ENCODE results near the gene PPP6C.
"Not testable (repeated sequence)": the region's sequence is repeated elsewhere in the genome, so short reads cannot be mapped to it uniquely, and the experiment has no call there.

PPP6C gene

DNA sequence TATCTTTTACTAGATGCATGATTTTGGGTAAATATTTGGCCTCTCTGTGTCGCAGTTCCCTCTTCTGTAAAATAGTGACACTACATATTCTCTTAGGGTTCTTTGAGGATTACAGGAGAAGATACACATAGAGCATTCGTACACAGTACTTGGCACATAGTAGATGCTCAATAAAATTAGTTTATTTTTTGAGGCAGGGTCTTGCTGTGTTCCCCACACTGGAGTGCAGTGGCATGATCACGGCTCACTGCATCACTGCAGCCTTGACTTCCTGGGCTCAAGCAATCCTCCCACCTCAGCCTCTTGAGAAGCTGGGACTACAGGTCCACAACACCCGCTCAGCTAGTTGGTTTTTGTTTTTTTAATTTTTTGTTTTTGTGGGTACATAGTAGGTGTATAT, 47.9 kb downstream of the PPP6C start:
- peaks cover 12 to 22% of the 10 kb centered on the region in 2 donors for H3K4me1 Mint-ChIP-seq
- peak overlapping the region in 1 of 2 donors; percentile 97 for H3K4me3 Mint-ChIP-seq
- H3K27me3 Mint-ChIP-seq = no peaks in the 10 kb centered on the region
- H3K27ac Mint-ChIP-seq = no peak overlapping the region
- ATAC-seq (replicated peaks) (no peak), DNase-seq (no peak)
- H3K36me3 Mint-ChIP-seq = peaks cover 7 to 11% of the 10 kb centered on the region in 2 donors
- no peaks in the 10 kb centered on the region for H3K9me3 Mint-ChIP-seq

DNA sequence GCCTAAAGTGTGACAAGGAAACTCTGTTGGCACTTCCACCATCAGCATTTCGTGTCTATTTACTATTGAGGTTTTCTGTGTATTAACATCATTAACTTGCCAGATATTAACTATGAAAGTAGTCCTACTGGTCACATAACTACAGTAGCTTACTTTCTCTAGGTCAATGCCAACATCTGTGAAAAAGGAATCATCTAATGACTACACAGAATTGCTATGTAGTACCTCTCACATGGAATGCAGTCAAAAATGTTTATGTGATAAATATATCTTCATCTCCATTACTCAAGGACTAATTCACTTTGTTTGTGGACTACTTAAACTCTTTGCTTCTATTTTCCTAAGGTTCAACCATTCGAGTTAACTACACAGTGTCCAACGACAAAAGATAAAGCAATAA, 48.4 kb downstream of the PPP6C start:
- H3K9me3 Mint-ChIP-seq = no peaks in the 10 kb centered on the region
- DNase-seq = no peak
- ATAC-seq (replicated peaks) = no peak
- peaks cover 12 to 22% of the 10 kb centered on the region in 2 donors for H3K4me1 Mint-ChIP-seq
- no peak overlapping the region for H3K4me3 Mint-ChIP-seq
- H3K36me3 Mint-ChIP-seq = peaks cover 7 to 11% of the 10 kb centered on the region in 2 donors
- H3K27me3 Mint-ChIP-seq = no peaks in the 10 kb centered on the region
- no peak overlapping the region for H3K27ac Mint-ChIP-seq

DNA sequence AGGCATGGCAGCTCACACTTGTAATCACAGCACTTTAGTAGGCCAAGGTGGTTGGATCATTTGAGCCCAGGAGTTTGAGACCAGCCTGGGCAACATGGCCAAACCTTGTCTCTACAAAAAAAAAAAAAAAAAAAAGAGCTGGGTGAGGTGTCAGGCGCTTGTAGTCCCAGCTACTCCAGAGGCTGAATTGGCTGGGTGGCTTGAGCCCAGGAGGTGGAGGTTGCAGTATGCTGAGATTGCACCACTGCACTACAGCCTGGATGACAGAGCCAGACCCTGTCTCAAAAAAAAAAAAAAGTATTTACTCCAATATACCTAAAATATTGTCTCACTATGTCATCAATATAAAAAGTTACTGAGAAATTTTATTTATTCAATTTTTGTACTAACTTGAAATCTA, 49.0 kb downstream of the PPP6C start:
- no peaks in the 10 kb centered on the region for H3K9me3 Mint-ChIP-seq
- H3K4me3 Mint-ChIP-seq = no peak overlapping the region
- DNase-seq = no peak
- H3K36me3 Mint-ChIP-seq = peaks cover 7 to 11% of the 10 kb centered on the region in 2 donors
- H3K27me3 Mint-ChIP-seq = no peaks in the 10 kb centered on the region
- H3K27ac Mint-ChIP-seq = no peak overlapping the region
- ATAC-seq (replicated peaks) = no peak
- H3K4me1 Mint-ChIP-seq = peaks cover 11 to 22% of the 10 kb centered on the region in 2 donors

DNA sequence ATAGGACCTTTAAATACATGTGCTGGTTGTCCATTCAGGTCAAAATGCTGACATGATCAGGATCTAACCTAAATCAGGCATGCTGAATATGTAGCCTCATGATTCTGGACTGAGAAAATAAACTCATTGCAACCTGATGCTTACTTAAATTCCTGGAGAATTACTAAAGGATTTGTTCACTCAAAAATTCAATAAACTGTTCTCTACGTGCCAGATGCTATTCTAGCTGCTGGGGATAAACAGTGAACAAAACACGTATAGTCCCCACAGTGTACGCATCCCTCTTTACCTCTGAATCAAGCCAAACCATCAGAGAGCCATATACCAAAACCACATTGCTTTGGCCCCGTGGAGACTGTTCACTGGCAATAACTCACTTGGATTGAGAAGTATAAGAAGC, 52.4 kb downstream of the PPP6C start:
- Mint-ChIP-seq H3K27me3 (no peaks in the 10 kb centered on the region), H3K9me3 (peaks cover 0 to 9% of the 10 kb centered on the region in 2 donors), H3K4me1 (peaks cover 11 to 19% of the 10 kb centered on the region in 2 donors), H3K27ac (no peak overlapping the region), H3K36me3 (peaks cover 18 to 22% of the 10 kb centered on the region in 2 donors), H3K4me3 (no peak overlapping the region)
- no peak for ATAC-seq (replicated peaks)
- DNase-seq = no peak

DNA sequence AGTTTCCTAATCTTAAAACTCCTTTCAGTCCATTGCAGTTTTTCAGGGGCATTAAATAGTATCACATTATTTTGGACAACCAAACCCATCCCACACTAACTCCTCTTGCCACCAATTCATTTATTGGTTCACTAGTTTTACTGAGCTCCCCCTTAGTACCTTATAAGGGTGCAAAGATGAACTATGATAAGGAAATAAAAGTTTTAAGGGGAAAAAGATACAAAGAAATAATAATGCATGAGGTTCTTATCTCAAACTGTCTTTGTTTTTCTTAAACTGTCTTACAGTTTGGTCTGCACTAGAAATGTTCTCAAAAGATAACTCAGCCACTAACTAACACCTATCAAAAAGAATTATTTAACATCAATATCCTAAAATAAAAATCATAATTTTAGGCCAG, 54.6 kb downstream of the PPP6C start:
- Mint-ChIP-seq H3K9me3 (peaks cover 0 to 9% of the 10 kb centered on the region in 2 donors), H3K4me3 (no peak overlapping the region), H3K4me1 (peaks cover 11 to 13% of the 10 kb centered on the region in 2 donors), H3K27me3 (no peaks in the 10 kb centered on the region), H3K36me3 (peaks cover 17 to 21% of the 10 kb centered on the region in 2 donors), H3K27ac (no peak overlapping the region)
- ATAC-seq (replicated peaks) (no peak), DNase-seq (no peak)

- Mint-ChIP-seq H3K36me3 (peaks cover 11 to 13% of the 10 kb centered on the region in 2 donors), H3K9me3 (peaks cover 0 to 9% of the 10 kb centered on the region in 2 donors), H3K27me3 (no peaks in the 10 kb centered on the region), H3K4me1 (peaks cover 9 to 10% of the 10 kb centered on the region in 2 donors), H3K4me3 (no peak overlapping the region), H3K27ac (no peak overlapping the region)
- ATAC-seq (replicated peaks) = peak; percentile 31 to 61
- DNase-seq = no peak
Measured at GRCh38 chr9:125133403-125134329, 55.9 kb downstream of the PPP6C start.

DNA sequence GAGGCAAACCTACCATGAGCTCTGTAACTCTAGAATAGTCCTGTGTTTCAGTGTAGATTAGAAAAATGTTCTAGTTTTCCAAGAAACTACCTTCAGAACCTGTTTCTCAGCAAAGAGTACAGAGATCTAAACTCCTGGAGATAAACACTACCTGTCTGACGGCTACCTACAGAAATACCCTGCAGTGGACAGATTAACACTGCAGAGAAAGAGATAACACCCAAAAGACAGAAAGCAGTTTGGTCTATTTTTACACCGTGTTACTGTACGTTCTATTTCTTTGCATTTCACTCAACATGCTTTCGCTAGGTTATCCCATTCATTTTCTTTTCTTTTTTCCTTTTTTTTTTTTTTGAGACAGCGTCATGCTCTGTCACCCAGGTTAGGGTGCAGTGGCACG, 57.8 kb downstream of the PPP6C start:
- H3K27ac Mint-ChIP-seq = no peak overlapping the region
- peaks cover 9 to 13% of the 10 kb centered on the region in 2 donors for H3K4me1 Mint-ChIP-seq
- H3K36me3 Mint-ChIP-seq = peaks cover 10 to 11% of the 10 kb centered on the region in 2 donors
- DNase-seq = no peak
- no peaks in the 10 kb centered on the region for H3K27me3 Mint-ChIP-seq
- no peak for ATAC-seq (replicated peaks)
- no peak overlapping the region for H3K4me3 Mint-ChIP-seq
- peaks cover 0 to 9% of the 10 kb centered on the region in 2 donors for H3K9me3 Mint-ChIP-seq

- H3K4me1 Mint-ChIP-seq = peaks cover 14 to 23% of the 10 kb centered on the region in 2 donors
- peaks cover 7 to 10% of the 10 kb centered on the region in 2 donors for H3K36me3 Mint-ChIP-seq
- peak; percentile 66 for DNase-seq
- peak; percentile 99 to 100 for ATAC-seq (replicated peaks)
- no peaks in the 10 kb centered on the region for H3K9me3 Mint-ChIP-seq
- H3K27ac Mint-ChIP-seq = peak overlapping the region; percentile 98
- no peaks in the 10 kb centered on the region for H3K27me3 Mint-ChIP-seq
- peak overlapping the region; percentile 60 to 66 for H3K4me3 Mint-ChIP-seq
Measured at GRCh38 chr9:125126019-125126746, 63.4 kb downstream of the PPP6C start.

DNA sequence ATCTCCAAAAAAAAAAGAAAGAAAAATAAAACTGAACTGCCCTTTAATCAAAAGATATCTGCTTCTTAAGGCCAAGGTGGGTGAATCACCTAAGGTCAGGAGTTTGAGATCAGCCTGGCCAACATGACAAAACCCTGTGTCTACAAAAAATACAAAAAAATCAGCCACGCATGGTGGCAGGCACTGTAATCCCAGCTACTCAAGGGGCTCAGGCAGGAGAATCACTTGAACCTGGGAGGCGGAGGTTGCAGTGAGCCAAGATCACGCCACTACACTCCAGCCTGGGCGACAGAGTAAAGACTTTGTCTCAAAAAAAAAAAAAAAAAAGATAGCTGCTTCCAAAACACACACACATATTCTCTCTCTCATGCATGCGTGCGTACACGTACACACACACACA, 64.1 kb downstream of the PPP6C start:
- DNase-seq (no peak), ATAC-seq (replicated peaks) (no peak)
- Mint-ChIP-seq H3K9me3 (no peaks in the 10 kb centered on the region), H3K4me1 (peaks cover 16 to 29% of the 10 kb centered on the region in 2 donors), H3K36me3 (peaks cover 7 to 10% of the 10 kb centered on the region in 2 donors), H3K4me3 (no peak overlapping the region), H3K27me3 (no peaks in the 10 kb centered on the region), H3K27ac (peak overlapping the region; percentile 98)

DNA sequence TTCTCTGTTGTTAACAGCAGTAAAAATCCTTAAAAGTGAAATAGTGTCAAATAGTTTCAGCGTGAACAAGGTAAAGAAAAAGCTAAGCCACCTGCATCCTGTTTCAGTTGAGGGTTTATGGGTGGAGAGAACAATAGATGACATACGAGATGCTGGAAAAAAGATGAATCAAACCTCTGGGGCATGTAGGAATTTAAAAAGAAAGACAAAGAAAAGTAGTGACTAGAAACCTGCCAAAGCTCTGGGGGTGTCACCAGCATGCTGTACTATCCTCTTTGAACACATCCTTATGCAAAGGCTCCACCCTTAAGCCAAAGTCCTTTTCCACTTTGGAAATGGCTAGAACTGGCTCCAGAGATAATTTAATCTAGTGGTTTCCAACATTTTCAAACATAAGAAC, 68.5 kb downstream of the PPP6C start:
- Mint-ChIP-seq H3K27me3 (no peaks in the 10 kb centered on the region), H3K9me3 (no peaks in the 10 kb centered on the region), H3K27ac (no peak overlapping the region), H3K4me1 (peaks cover 14 to 21% of the 10 kb centered on the region in 2 donors), H3K4me3 (no peak overlapping the region), H3K36me3 (peaks cover 10 to 12% of the 10 kb centered on the region in 2 donors)
- DNase-seq = no peak
- no peak for ATAC-seq (replicated peaks)

DNA sequence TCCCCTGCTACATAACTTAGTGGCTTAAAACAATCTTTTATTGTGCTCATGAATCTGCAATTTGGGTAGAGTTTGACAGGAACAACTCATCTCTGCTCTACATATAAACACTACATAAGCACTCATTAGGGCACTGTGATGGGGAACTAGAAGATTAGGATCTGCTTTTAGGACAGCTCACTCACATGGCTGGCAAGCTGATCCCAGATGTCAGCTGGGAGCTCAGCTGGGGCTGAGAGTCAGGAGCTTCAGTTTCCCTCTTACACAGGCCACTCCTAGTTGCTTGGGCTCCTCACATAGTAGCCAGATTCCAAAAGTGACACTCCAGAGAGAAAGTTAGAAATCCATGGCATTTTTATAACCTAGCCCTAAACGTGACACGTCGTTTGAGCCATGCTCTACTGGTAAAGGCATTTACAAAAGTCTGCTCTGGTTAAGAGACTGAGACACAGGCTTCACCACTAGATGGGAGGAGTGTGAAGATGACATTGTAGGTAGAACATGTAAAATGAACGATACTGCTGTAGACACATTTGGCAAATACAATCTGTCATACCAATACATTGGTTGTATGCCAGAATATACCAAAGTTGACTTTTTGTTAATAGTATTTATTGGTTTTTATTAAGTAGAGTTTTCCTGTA, 69.8 kb downstream of the PPP6C start:
- ATAC-seq (replicated peaks) = no peak
- H3K27me3 Mint-ChIP-seq = no peaks in the 10 kb centered on the region
- no peaks in the 10 kb centered on the region for H3K9me3 Mint-ChIP-seq
- peaks cover 7 to 12% of the 10 kb centered on the region in 2 donors for H3K4me1 Mint-ChIP-seq
- H3K27ac Mint-ChIP-seq = no peak overlapping the region
- H3K36me3 Mint-ChIP-seq = peaks cover 6 to 8% of the 10 kb centered on the region in 2 donors
- H3K4me3 Mint-ChIP-seq = no peak overlapping the region
- no peak for DNase-seq

DNA sequence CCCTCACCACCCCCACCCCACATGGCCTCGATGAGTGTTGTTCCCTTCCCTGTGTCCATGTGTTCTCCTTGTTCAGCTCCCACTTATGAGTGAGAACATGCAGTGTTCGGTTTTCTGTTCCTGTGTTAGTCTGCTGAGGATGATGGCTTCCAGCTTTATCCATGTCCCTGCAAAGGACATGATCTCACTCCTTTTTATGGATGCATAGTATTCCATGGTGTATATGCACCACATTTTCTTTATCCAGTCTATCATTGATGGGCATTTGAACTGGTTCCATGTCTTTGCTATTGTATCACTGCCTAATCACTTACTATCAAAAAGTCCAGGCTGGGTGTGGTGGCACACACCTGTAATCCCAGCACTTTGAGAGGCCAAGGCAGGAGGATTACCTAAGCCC, 70.9 kb downstream of the PPP6C start:
- ATAC-seq (replicated peaks); H3K27me3 Mint-ChIP-seq; H3K36me3 Mint-ChIP-seq; DNase-seq; H3K27ac Mint-ChIP-seq; H3K9me3 Mint-ChIP-seq; H3K4me3 Mint-ChIP-seq: not testable (repeated sequence)
- H3K4me1 Mint-ChIP-seq = peaks cover 6 to 12% of the 10 kb centered on the region in 2 donors

GRCh38 chr9:125114503-125114902, 75.1 kb downstream of the PPP6C start:
- H3K4me1 Mint-ChIP-seq, H3K27me3 Mint-ChIP-seq, H3K27ac Mint-ChIP-seq: not testable (repeated sequence)

DNA sequence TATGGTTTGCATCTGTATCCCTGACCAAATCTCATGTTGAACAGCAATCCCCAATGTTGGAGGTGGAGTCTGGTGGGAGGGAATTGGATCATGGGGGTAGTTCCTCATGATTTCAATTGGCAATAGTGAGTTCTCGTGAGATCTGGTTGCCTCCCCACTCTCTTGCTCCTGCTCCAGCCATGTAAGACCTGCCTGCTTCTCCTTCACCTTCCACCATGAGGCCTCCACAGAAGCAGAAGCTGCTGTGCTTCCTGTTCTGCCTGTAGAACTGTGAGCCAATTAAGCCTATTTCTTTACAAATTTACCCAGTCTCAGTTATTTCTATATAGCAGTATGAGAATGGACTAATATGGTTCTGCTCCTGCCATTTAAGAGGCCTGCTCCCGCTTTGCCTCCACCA, 79.1 kb downstream of the PPP6C start:
- ATAC-seq (replicated peaks) (no peak), DNase-seq (no peak)
- Mint-ChIP-seq H3K27ac (no peak overlapping the region), H3K4me3 (no peak overlapping the region), H3K4me1 (peaks cover 2 to 6% of the 10 kb centered on the region in 2 donors), H3K27me3 (no peaks in the 10 kb centered on the region), H3K9me3 (peaks cover 5 to 8% of the 10 kb centered on the region in 2 donors), H3K36me3 (peaks cover 17 to 19% of the 10 kb centered on the region in 2 donors)

More at GRCh38 chr9:125114503-125114902, 75.1 kb downstream of the PPP6C start:
- ATAC-seq (replicated peaks); H3K4me3 Mint-ChIP-seq; H3K9me3 Mint-ChIP-seq; DNase-seq: not testable (repeated sequence)
- peaks cover 17 to 24% of the 10 kb centered on the region in 2 donors for H3K36me3 Mint-ChIP-seq
